HG02642 (cell line): ENCODE data around the gene CHD3.

ENCODE experiments used
- ATAC-seq: cut with Tn5 transposase; IDR thresholded peaks from one replicate; pipeline ENCODE4 v1.9.1; 2021; ENCODE audit warnings: mild to moderate bottlenecking; ENCODE audit not compliant: unreplicated experiment, poor library complexity

Gene CHD3

DNA sequence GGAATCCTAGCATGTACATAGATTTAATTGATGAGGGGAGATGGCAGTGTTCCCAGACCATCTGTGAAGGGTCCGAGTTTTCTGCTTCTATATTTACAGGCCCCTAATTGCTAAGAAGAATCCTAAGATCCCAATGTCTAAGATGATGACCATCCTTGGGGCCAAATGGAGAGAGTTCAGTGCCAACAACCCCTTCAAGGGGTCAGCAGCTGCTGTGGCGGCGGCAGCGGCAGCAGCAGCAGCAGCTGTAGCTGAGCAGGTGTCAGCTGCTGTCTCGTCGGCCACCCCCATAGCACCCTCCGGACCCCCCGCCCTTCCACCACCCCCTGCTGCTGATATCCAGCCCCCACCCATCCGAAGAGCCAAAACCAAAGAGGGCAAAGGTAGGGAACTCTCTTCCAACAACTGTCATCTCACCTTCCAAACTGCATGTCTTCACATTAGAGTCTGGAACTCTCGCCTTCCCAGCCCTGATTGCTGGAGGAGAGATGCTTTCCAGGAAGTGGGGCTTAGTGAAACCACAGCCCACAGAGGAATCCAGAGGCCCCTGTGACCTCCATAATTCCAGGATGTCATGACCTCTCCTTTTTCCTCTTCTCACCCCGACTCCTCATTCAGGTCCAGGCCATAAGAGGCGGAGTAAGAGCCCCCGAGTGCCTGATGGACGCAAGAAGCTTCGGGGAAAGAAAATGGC lies 4.7 kb downstream of the CHD3 start:
- ATAC-seq = no peak

DNA sequence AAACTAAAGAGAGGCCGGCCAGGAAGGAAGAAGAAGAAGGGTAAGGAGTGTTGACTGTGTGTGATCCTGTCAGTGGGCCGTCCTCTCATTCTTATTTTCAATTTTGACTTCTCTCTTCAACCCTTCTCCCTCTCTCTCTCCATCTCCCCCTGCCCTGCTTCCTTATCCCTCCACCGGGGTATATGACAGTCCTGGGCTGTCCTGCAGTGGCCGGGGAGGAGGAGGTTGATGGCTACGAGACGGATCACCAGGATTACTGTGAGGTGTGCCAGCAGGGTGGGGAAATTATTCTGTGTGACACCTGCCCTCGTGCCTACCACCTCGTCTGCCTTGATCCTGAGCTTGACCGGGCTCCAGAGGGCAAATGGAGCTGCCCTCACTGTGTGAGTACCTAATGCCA lies 5.6 kb downstream of the CHD3 start:
- ATAC-seq = no peak

DNA sequence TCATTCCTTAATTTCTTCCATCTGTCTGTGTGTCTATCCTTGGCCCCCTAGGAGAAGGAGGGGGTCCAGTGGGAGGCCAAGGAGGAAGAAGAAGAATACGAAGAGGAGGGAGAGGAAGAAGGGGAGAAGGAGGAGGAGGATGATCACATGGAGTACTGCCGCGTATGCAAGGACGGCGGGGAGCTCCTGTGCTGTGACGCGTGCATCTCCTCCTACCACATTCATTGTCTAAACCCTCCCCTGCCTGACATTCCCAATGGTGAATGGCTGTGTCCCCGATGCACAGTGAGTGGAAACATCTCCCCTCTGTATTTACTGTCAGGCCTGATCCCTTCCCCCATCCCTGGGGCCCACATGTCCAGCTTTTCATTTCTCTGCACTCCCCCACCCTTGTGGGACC lies 6.3 kb downstream of the CHD3 start:
- no peak for ATAC-seq

DNA sequence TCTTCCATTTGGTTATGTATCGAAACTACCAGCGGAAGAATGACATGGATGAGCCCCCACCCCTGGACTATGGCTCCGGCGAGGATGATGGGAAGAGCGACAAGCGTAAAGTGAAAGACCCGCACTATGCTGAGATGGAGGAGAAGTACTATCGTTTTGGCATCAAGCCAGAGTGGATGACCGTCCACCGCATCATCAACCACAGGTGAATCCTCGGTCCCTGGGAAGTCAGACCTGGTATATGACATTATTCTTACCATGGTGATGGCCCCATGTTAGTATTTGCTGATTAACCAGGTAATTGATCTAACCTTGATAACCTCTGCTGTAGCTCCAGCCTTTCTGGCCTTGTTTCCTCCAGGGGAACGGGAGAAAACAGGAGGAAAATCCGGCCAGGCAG lies 8.5 kb downstream of the CHD3 start:
- ATAC-seq = no peak

DNA sequence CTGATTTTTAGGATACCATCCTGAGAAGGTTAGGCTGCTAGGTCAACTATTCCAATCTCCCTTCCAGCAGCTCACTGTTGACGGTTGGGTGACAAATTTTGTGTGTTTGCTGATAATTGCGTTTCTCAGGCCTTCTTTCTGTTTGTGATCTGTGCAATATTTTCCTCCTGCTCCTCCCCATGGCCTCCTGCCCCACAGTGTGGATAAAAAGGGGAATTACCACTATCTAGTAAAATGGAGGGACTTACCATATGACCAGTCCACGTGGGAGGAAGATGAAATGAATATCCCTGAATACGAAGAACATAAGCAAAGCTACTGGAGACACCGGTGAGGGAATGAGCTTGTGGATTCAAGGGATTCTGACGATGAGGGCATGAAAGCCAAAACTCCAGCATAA lies 9.2 kb downstream of the CHD3 start:
- ATAC-seq = no peak

DNA sequence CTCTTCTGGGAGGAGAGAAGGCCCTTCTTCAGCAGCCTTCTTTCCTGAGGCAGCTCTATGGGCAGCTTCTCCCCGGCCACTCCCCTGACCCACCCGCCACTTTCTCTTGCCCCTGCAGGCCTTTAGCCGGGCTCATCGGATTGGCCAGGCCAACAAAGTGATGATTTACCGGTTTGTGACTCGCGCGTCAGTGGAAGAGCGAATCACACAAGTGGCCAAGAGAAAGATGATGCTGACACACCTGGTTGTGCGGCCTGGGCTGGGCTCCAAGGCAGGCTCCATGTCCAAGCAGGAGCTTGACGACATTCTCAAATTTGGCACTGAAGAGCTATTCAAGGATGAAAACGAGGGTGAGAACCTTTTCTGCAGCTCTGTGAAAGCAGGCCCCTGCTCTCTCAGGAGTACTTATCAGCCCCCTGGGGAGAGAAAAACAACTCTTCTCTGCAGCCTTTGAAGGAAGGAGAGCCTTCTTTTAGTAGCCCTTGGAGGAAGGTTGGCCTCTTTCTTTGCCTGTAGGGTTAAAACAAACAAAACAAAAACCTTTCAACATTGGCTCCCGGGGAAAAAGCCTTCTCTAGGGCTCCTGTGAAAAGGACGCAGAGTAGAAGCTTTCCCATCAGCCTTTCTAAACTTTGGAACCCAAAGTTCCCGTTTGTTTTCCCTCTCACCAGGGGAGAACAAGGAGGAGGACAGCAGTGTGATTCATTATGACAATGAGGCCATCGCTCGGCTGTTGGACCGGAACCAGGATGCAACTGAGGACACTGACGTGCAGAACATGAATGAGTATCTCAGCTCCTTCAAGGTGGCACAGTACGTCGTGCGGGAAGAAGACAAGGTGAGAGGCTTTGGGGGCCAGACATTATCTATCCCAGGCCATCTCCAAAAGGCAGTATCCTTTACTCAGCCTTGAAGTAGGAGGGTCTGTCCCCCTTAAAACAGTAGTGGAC lies 14.8 kb downstream of the CHD3 start:
- ATAC-seq = no peak

DNA sequence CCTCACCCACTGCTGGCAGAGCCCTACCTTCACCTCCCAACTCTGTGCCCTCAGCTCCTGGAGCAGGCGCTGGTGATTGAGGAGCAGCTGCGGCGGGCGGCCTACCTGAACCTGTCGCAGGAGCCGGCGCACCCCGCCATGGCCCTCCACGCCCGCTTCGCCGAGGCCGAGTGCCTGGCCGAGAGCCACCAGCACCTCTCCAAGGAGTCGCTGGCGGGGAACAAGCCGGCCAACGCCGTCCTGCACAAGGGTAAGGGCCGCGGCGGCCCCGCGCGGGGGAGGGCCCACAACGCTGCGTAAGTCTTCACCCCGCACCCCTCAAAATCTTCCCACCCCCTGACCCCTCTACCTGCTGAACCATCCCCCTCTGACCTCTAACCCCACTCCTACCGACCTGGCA lies 20.5 kb downstream of the CHD3 start:
- ATAC-seq = no peak

DNA sequence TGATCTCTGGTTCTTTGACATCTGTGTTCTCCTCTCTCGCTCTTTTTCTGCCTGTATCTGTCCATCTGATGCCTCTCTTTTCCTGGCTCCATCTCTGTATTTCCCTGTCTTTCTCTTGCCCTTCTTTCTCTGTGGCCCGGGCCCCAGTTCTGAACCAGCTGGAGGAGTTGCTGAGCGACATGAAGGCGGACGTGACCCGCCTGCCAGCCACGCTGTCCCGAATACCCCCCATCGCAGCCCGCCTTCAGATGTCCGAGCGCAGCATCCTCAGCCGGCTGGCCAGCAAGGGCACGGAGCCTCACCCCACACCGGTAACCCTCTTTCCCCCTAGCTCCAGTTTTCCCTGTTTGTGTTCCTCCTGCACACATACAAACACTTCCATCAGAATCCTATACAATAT lies 21.7 kb downstream of the CHD3 start:
- ATAC-seq = no peak

DNA sequence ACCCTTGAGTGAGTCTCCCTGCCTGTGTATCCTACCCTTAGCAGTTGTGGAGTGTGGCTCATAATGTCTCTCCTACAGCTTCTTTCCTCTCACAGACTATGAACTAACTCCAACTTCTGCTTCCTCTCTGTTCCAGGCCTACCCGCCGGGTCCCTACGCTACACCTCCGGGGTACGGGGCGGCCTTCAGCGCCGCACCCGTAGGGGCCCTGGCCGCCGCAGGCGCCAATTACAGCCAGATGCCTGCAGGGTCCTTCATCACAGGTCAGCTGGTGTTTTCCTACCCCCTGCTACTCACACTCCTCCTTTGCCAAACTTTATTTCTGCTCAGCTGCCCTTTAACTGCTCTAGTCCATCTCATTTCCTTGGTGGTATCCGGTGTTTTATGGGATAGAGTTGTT lies 22.1 kb downstream of the CHD3 start:
- ATAC-seq = no peak

DNA sequence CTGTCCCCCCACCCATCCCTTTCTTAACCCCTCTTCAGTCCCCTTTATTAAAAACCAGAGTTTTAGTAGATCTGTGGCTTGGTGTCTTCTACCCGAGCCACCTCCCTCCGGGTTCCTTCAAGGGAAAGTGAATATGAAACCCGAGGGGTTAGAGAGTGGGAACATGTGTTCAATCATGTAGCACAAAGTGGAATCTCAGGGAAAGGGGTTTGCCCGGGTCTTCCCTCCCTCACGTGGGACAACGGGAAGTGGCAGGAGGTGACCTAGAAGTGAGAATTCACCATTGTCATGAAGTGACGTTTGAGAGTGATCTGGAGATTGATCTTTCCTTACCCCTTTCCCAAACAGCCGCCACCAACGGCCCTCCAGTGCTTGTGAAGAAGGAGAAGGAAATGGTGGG lies 22.5 kb downstream of the CHD3 start:
- ATAC-seq = no peak

DNA sequence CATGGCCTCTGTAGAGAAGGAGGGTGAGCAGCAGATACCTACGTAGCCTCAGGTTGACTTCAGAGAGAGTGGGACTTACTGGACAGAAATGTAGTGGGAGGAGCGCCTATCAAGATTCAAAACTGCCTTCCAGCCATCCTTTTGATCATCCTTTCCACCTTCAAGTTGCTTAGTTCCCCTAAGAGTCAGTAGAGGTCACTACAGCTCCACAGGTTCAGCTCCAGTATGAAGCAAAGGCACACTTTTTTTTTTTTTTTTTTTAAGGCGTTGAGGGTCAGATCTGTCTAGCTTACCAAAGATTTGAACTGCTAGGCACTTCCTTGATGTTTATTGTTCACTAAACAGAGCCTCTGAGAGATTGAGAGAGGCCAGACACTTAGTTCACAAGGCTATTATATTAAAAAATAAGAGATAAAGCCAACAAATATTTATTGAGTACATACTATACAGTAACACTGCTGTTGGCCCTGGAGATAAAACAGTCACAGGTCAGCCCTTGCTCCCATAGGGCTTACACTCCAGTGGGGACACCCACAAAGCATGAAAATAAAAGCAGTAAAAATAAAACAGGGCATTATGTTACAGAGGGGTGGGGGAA lies 24.4 kb downstream of the CHD3 start:
- no peak for ATAC-seq

DNA sequence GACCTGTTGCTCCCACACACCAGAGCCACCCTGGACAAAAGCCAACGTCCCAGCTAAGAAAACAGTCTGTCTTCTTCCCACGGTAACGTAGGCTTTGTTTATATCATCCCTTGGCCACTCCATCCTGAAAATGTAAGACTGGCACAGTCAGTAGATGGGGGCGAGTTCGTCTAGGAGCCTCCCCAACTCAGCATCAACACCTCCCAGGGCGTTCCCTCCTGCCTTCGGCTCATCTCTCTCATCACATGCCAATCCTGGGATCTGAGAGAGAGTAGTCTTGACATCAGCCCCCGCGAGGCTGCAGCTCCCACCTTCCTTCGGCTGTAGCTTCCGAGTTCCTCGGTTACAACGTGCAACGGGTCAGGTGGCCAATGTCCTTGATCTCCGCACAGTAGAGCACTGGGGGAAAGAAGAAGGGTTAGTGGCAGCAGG lies 26.6 kb downstream of the CHD3 start:
- no peak for ATAC-seq

DNA sequence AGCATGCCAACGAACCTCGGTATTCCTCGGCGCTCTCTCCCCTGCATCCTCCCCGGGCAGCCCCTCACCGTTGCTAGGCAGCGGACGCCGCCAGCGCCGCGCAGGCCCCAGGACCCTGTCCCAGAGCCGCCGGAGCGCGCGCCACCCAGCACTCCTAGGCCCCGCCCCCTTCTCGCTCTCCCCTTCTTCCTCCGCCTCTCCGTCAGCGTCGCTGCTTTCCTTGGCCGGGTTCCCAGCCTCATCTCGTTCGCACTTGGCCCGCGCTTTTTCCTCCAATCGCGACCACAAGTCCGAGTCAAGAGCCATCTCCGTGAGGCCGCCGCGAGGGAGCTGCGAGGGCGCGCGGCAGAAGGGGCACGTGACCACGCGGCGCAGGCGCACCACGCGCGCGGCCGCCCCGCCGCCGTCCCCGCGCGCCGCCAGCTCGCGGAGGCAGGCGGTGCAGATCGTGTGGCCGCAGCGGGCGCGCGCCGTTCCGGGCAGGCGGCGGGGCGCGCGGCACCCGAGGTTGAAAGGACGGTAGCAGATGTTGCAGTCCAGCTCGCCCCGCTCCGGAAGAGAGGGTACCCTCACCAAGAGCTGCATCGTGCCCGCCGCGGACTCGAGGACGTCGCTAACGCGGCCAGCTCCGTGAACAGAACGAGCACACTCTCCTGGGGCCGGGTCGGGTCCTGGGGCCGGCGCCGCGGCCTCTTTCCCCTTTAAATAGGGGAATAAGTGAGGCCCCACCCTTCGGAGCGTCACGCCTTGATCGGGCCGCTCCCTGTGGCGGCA lies 27.2 kb downstream of the CHD3 start, which contains the start of gene RNF227:
Gene RNF227 (minus strand): TSS at position 679 of the 774 bp plus-strand sequence. CDS start 94 bp downstream, at position 585.
- ATAC-seq = peak; percentile 86

DNA sequence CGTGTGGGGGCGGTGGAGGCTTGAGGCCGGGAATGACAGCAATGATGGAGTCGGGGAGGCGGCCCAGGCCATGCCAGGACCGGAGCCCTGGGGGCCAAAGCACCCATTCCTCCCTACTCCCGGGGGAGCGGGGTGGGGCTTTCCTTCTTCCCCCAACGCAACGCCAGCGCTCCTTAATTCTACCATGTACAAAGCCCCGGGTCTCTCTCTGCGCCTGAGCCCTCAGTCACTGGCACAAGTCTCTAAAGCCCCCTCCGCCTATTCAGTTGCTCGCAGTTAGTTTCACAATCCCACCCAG lies 27.7 kb downstream of the CHD3 start:
- peak; percentile 20 for ATAC-seq

DNA sequence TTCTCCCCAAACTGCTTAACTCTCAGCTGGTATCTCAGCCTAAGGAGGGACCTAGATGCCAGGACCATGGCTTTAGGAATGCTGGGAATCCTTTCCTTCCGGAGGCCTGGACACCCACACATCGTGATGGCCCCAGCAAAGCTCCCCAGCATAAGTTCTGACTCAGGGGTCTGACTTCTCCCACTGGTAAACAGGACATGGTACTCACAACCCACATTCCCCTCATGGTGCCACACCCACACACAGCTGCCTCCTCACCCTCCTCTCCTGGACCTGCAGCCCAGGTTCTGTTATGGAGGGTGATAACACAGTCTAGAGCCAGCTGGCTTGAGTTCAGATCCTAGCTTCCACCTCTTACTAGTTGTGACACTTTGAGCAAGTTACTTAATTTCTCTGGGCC lies 28.2 kb downstream of the CHD3 start:
- no peak for ATAC-seq

DNA sequence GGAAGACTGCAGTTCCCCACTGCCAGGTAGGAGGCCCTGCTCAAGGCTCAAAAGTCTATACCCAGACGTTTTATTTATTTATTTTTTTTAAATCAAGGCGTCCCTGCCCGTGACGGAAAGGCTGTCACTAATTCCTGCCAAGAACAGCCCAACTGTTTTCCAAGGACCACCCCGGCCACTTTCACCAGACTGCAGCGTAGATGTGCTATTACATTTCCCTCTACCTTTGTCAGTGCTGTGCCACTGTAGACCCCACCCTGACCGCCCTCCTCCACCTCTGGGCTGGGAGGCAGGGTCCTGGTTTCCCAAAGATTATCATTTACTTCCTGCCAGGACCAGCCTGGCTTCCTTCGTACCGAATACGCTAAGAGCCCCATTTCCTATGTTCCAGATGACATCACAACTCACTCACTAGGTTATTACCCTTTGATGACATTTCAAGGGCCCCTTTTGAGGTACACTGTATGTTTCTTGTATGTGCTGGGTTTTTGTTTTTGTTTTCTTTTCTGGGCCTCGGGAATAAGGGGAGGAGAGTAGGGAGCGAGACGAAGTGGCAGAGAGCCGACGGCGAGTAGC lies 33.8 kb downstream of the CHD3 start:
- no peak for ATAC-seq

DNA sequence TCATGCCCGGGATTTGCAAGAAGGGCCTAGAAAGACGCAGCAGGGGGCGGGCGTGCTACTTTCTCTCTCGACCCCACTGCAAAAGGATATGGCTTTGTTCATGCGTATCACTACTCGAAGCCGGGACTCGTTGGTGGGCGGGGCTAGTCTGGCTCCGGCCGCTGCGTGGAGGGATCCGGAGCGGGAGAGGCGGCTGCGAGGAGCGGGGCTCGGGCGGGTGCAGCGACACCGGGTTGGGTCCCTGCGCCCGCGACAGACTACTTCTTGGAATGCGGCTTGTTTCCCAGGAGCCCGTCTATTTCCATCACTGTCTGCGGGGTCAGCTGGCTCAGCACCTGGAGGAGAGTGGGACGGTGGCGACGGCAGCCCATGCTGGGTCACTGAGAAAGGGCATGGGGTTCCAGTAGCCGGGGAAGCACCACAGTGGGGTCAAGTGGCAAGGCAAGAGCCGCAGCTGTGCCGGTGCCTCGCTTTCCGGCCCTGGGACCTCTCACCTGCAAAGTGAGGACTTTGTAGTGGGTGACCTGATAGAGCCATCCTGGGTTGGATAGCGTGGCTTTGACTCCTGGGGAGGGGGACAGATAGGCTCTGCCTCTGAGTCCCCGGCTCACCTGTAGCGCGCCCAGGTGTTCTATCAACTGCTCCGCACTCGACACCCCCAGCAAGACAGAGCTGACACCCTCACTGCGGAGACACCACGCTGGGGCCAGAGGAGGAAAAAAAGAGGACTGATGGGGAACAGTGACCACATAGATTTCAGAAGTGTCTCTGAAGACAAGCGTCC lies 34.4 kb downstream of the CHD3 start:
- ATAC-seq = no peak

DNA sequence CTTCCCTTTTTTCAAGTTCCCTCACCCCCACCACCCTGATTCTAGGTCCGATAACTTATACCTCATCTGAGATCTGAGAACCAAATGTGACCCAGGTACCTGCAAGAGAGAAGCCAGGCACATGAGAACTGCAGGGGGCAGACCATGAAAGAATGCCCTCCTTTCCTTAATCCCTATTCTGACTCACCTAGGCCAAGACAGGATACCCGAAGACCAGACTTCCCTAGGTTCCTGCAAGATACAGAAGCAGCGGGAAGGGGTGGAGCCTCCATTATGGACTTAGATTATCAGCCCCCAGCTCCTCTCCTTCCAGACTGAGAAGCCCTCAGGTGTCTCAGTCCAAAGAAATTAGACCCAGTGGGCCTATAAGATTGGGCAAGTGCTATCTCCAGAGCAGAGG lies 39.0 kb downstream of the CHD3 start:
- ATAC-seq = no peak

DNA sequence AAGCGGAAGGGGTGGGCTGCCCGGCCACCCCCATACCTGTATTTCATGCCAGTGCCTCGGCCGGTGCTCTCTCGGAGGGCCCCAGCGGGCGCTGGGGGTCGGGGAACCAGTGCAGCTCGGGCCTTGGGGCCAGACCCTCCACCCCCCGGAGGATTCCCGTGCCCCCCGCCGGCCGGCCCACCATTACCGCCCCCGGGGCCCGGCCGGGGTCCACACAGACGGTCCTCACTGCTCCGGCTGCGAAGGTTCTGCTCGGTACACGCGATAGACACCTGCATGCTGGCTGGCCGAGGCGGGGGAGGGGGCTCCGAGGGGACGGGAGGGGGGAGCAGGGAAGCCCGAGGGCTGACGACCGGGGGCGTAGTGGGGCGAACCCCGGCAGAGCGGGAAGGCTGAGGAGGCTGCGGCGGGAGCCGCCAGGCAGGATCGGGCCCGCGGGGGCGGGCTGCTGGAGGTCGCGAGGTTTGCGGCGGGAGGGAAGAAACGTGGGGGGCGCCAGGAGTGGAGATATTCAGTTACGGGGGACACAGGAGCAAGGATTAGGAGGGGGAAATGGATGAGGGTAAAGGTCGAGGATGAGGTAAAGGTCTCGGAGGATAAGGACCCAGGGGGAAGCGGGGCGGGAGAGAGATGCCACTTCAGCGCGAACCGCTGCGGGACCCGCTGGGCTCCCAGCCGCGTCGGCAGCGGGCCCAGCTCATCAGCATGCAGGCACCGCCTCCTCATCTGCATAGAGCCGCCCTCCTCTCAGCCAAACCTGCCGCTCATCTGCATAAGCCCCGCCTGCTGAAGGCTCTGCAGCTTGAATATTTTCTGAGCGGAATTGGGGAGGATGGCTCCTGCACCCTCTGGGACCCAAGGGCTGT lies 40.8 kb downstream of the CHD3 start, which contains the start of gene KCNAB3:
Gene KCNAB3 (minus strand): TSS at position 699 of the 866 bp plus-strand sequence. CDS start 421 bp downstream, at position 278.
- ATAC-seq = no peak
